HFFc6 (cell line): Measurements from ENCODE around the gene MRPS6. TPM values are rescaled to one million over a fixed set of nuclear protein-coding genes. Genes with fewer than 3 reads are reported as not detected.

Source experiments
- DNase-seq: peaks from one replicate; pipeline ENCODE4 v3.0.0-alpha.2; 2018
- H3K27ac Mint-ChIP-seq: 2 replicates; pipeline ENCODE4 v1.8.0; 2020; ENCODE audit warnings: mild to moderate bottlenecking, mixed read lengths
- H3K27me3 Mint-ChIP-seq: 2 replicates; pipeline ENCODE4 v1.8.0; 2021; ENCODE audit warnings: mild to moderate bottlenecking, moderate library complexity, mixed read lengths; ENCODE audit not compliant: insufficient read depth
- H3K36me3 Mint-ChIP-seq: 2 replicates; pipeline ENCODE4 v1.8.0; 2021; ENCODE audit warnings: low read depth, mixed read lengths
- H3K4me1 Mint-ChIP-seq: 2 replicates; pipeline ENCODE4 v1.8.0; 2020; ENCODE audit warnings: low read depth, mixed read lengths
- H3K4me3 Mint-ChIP-seq: 2 replicates; pipeline ENCODE4 v1.8.0; 2020; ENCODE audit warnings: mild to moderate bottlenecking, moderate library complexity, mixed read lengths
- H3K9me3 Mint-ChIP-seq: 2 replicates; pipeline ENCODE4 v1.8.0; 2020; ENCODE audit warnings: mild to moderate bottlenecking, mixed read lengths
- CTCF ChIP-seq: fragments of 200-600 bp; sonication (generic); IDR thresholded peaks from 2 replicates; pipeline ENCODE4 v1.5.0; 2021; ENCODE audit warnings: antibody characterized with exemption, mild to moderate bottlenecking
- total RNA-seq, 6 experiments: library from RNA; stranded (reverse); fragmentation: NEBNext Ultra II Directional; extraction: Animal tissue kit (Norgen Biotek cat#: 25700); gene quantifications; 2 replicates in 1 of 6; 3 replicates in 5 of 6; pipeline ENCODE4 v1.2.3, GENCODE V29; 2021

MRPS6 gene
- total RNA-seq, 6 experiments from 2014 or later: 57.1 to 89.6 (median 62.8) TPM

- TF ChIP-seq CTCF: no peak
- Mint-ChIP-seq H3K27ac (no peak overlapping the region), H3K4me3 (no peak overlapping the region), H3K9me3 (no peaks in the 10 kb centered on the region), H3K36me3 (peaks cover 17% of the 10 kb centered on the region; the same call in 1 of the 2 replicates), H3K4me1 (no peaks in the 10 kb centered on the region), H3K27me3 (peaks cover 7% of the 10 kb centered on the region)
- DNase-seq: no peak
These were observed 116.1 kb downstream of the MRPS6 start for GRCh38 chr21:34189506-34189905.

DNA sequence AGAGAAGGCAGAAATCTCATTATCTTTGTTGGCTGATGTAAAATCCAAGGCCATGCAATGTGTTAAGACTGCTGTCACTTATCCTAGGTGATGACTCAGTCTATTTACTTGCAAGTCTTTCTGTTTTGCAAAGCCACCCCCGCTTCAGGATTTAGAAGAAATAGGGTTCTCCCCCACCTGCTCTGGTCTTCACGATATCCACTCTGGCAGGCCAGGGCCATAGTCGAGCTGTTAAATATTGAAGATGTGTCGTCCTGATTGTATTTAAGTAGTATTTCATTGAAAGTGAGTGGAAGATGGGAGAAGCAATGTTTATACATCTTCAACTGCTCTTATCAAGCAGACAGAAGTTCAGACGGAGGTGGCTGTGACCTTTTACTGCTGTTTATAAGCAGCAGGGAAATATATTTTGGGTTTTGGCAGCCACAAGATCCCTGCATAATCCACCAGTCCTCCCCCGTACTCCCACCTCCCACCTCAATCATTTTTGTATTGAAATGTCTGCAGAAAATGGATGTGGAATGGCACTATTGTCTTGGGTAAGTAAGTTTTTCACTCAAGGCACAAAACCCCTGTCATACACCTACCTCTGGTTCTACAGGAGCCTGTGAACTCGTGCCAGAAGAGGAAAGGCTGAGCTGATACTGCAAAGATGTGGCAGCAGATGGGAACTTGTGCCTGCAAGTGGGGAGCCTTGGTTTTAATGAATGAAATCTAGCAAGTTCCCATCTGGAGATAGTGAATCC lies 117.4 kb downstream of the MRPS6 start:
- no peak overlapping the region for H3K4me3 Mint-ChIP-seq
- H3K9me3 Mint-ChIP-seq: no peaks in the 10 kb centered on the region
- peaks cover 17% of the 10 kb centered on the region; the same call in 1 of the 2 replicates for H3K36me3 Mint-ChIP-seq
- DNase-seq: no peak
- H3K27ac Mint-ChIP-seq: no peak overlapping the region
- no peak for TF ChIP-seq CTCF
- H3K4me1 Mint-ChIP-seq: no peaks in the 10 kb centered on the region
- H3K27me3 Mint-ChIP-seq: peaks cover 7% of the 10 kb centered on the region

- no peak for TF ChIP-seq CTCF
- no peaks in the 10 kb centered on the region for H3K9me3 Mint-ChIP-seq
- H3K27me3 Mint-ChIP-seq: peaks cover 2% of the 10 kb centered on the region
- no peak for DNase-seq
- peaks cover 17% of the 10 kb centered on the region; the same call in 1 of the 2 replicates for H3K36me3 Mint-ChIP-seq
- H3K27ac Mint-ChIP-seq: no peak overlapping the region
- H3K4me3 Mint-ChIP-seq: no peak overlapping the region
- H3K4me1 Mint-ChIP-seq: no peaks in the 10 kb centered on the region
These were observed 118.5 kb downstream of the MRPS6 start for GRCh38 chr21:34191876-34192275.

Other genes with a start within 250 kb of the MRPS6 start
- gene ATP5PO, start 157.8 kb upstream of the MRPS6 start, total RNA-seq: 100 to 1,000 TPM; 175 to 206 (median 192) TPM
- gene SLC5A3, start within 50 bp of the MRPS6 start, total RNA-seq: 10 to 100 TPM in 2 of 6 experiments, 1 to 10 TPM in 4; 7.3 to 21.1 (median 8.8) TPM